Measurements from ENCODE around the gene COPZ2. TPM values are rescaled to one million over a fixed set of nuclear protein-coding genes. Genes with fewer than 3 reads are reported as not detected.
A peak's percentile ranks its signal among the peaks of the same experiment; 100 is the strongest.

COPZ2 gene
- total and polyA plus RNA-seq, 9 of the 15 experiments (the other 6 are each of a cell fraction or from before 2014, with no cell fraction given), result 0.22 to 0.49 TPM; not detected in 7

GRCh38 chr17:48011405-48012150 lies 26.0 kb downstream of the COPZ2 start (continued):
- no peak for TF ChIP-seq ZFX (CRISPR knock-in tag; IDR thresholded peaks at IDR 0.05)
- TF ChIP-seq MGA (IDR thresholded peaks at IDR 0.05), result peak; percentile 10; the same call in 1 of the 2 replicates
- TF ChIP-seq EP300 (IDR thresholded peaks at IDR 0.05; ENCODE audit: low read length), result no peak
- peak; percentile 43; the same call in 1 of the 2 replicates for TF ChIP-seq ATF3 (IDR thresholded peaks at IDR 0.05)
- no peak for TF ChIP-seq ATF3 (CRISPR knock-in tag; conservative IDR thresholded peaks at IDR 0.05)
- TF ChIP-seq SMARCA4 (IDR thresholded peaks at IDR 0.05), result peak; percentile 64
- no peak for TF ChIP-seq ELF2 (CRISPR knock-in tag; IDR thresholded peaks at IDR 0.05)
- peak in 1 of 2 experiments; percentile 36; a peak in 1 of 4 replicates for TF ChIP-seq RCOR1 (IDR thresholded peaks at IDR 0.05; ENCODE audit: borderline replicate concordance in 1 of 2, low read depth in 2 of 2, low read length in 2 of 2)
- 0 out of 2 replicates have a peak, but pooled peaks have one; percentile 38 for TF ChIP-seq KLF6 (CRISPR knock-in tag; IDR thresholded peaks at IDR 0.05; ENCODE audit: borderline replicate concordance)
- no peak for TF ChIP-seq SMAD3 (CRISPR knock-in tag; conservative IDR thresholded peaks at IDR 0.05)
- peak; percentile 58; the same call in 1 of the 2 replicates for TF ChIP-seq HDAC2 (IDR thresholded peaks at IDR 0.05)
- no peak for TF ChIP-seq ZNF551 (CRISPR knock-in tag; IDR thresholded peaks at IDR 0.05)
- TF ChIP-seq MAFG (tag; conservative IDR thresholded peaks at IDR 0.05), result no peak

Measured in K562 (cell line).